ENCODE results near the gene RAPGEF5.

GRCh38 chr7:22129166-22129565, 227.8 kb downstream of the RAPGEF5 start:
- TF ChIP-seq, protein P1, sequence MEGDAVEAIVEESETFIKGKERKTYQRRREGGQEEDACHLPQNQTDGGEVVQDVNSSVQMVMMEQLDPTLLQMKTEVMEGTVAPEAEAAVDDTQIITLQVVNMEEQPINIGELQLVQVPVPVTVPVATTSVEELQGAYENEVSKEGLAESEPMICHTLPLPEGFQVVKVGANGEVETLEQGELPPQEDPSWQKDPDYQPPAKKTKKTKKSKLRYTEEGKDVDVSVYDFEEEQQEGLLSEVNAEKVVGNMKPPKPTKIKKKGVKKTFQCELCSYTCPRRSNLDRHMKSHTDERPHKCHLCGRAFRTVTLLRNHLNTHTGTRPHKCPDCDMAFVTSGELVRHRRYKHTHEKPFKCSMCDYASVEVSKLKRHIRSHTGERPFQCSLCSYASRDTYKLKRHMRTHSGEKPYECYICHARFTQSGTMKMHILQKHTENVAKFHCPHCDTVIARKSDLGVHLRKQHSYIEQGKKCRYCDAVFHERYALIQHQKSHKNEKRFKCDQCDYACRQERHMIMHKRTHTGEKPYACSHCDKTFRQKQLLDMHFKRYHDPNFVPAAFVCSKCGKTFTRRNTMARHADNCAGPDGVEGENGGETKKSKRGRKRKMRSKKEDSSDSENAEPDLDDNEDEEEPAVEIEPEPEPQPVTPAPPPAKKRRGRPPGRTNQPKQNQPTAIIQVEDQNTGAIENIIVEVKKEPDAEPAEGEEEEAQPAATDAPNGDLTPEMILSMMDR (IDR thresholded peaks at IDR 0.05), result no peak
- no peak for TF ChIP-seq POLR2A (IDR thresholded peaks at IDR 0.05)
